OCI-LY3 (cell line): Measurements from ENCODE around the gene TBXAS1.

Experiments used
- EZH2phosphoT487 ChIP-seq: fragments of 200-600 bp; shearing (Covaris generic); IDR thresholded peaks from 2 replicates; pipeline ENCODE4 v1.6.1; 2018; ENCODE audit warnings: antibody characterized with exemption, mixed run types, low read depth
- TF ChIP-seq, protein P1 (sequence below): fragments of 200-600, 300-600 bp; sonication (generic); IDR thresholded peaks from 2 replicates; pipeline ENCODE4 v1.5.1; 2014; ENCODE audit warnings: antibody characterized with exemption, low read length, low read depth

DNA sequence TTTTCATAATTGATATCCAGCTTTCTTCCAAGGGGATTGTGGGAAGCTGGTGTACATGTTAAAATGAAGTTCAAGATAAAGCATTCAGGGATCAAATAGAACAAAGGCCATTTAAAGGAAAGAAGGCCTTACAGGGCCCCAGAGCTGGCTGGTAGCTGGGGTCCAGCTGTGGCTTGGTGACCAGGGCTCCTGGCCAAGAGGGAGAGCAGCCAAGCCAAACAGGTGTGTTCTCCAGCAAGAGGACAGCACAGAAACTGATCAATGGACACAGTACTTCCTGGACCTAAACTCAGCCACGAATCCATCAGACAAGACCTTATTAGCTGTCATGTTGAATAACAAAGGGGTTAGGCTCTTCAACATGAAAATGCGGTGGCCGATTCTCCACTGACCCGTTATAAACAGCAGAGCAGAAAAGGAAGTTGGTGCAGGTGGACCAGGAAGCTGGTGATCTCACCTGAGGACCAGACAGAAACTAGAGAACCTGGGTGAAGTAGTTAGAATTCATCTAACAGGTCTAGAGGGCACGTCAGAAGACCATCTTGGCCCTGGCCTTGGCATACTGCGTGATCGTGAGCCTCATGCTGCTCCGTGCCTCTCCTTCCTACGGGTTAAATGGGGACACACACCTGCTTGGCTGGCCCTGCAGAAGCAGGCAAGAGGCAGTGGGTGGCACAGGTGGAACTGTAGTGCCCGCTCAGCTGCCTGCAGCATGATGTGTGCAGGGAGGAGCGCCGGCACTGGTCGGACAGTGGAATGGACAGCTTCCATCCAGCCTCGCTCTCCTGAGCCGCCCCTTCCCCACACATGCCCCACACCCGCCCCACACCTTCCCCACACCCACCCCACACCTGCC, 179.9 kb downstream of the TBXAS1 start:
- TF ChIP-seq, protein P1, sequence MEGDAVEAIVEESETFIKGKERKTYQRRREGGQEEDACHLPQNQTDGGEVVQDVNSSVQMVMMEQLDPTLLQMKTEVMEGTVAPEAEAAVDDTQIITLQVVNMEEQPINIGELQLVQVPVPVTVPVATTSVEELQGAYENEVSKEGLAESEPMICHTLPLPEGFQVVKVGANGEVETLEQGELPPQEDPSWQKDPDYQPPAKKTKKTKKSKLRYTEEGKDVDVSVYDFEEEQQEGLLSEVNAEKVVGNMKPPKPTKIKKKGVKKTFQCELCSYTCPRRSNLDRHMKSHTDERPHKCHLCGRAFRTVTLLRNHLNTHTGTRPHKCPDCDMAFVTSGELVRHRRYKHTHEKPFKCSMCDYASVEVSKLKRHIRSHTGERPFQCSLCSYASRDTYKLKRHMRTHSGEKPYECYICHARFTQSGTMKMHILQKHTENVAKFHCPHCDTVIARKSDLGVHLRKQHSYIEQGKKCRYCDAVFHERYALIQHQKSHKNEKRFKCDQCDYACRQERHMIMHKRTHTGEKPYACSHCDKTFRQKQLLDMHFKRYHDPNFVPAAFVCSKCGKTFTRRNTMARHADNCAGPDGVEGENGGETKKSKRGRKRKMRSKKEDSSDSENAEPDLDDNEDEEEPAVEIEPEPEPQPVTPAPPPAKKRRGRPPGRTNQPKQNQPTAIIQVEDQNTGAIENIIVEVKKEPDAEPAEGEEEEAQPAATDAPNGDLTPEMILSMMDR: no peak
- no peak for TF ChIP-seq EZH2phosphoT487
